AG04449 (cell line): Measurements from ENCODE around the gene CCL3.
"Not testable (repeated sequence)": the region's sequence is repeated elsewhere in the genome, so short reads cannot be mapped to it uniquely, and the experiment has no call there.

Experiments
- CTCF ChIA-PET: fragments of 350-600 bp; formaldehyde crosslinking; extraction: SDS; loops from one replicate; lab custom pipeline; 2021; ENCODE audit warnings: antibody characterized with exemption; lab: Yijun Ruan, JAX
- POLR2A ChIA-PET: fragments of 400-600, 350-600 bp; formaldehyde crosslinking; extraction: SDS; loops from one replicate; lab custom pipeline; 2020; ENCODE audit warnings: antibody characterized with exemption, inconsistent platforms; lab: Yijun Ruan, JAX
- DNase-seq: peaks from one replicate; pipeline ENCODE4 v3.0.0-alpha.2; 2010; ENCODE audit warnings: low read depth, low spot score
- H3K4me3 ChIP-seq: 2 replicates; pipeline ENCODE4 v1.5.1; 2011; ENCODE audit warnings: low read depth, mild to moderate bottlenecking, control low read depth, low read length
- CTCF ChIP-seq: IDR thresholded peaks from one replicate; pipeline ENCODE4 v1.5.1; 2011; ENCODE audit warnings: mild to moderate bottlenecking, moderate library complexity, low read length, control low read depth, inconsistent platforms; ENCODE audit not compliant: insufficient read depth; ENCODE audit errors: missing control alignments

Gene CCL3

GRCh38 chr17:36107660-36108059, 17.7 kb upstream of the CCL3 start:
- CTCF ChIA-PET = no interaction called here

GRCh38 chr17:36106493-36106835, 16.5 kb upstream of the CCL3 start:
- ChIA-PET CTCF (no interaction called here), POLR2A (no interaction called here)
- no peak overlapping the region for H3K4me3 ChIP-seq
- no peak for TF ChIP-seq CTCF
- no peak for DNase-seq

More at GRCh38 chr17:36107660-36108059, 17.7 kb upstream of the CCL3 start:
- no peak for TF ChIP-seq CTCF
- H3K4me3 ChIP-seq = no peak overlapping the region
- no peak for DNase-seq
- POLR2A ChIA-PET = no interaction called here

GRCh38 chr17:36105781-36106492, 16.0 kb upstream of the CCL3 start:
- no peak for TF ChIP-seq CTCF
- no peak overlapping the region for H3K4me3 ChIP-seq
- CTCF ChIA-PET = no interaction called here
- POLR2A ChIA-PET = no interaction called here
- DNase-seq = no peak

GRCh38 chr17:36104701-36105181, 14.8 kb upstream of the CCL3 start:
- TF ChIP-seq CTCF = no peak
- DNase-seq = no peak
- ChIA-PET POLR2A (no interaction called here), CTCF (no interaction called here)
- H3K4me3 ChIP-seq = no peak overlapping the region

- POLR2A ChIA-PET, H3K4me3 ChIP-seq, DNase-seq, CTCF ChIA-PET: not testable (repeated sequence)
These were observed 14.3 kb upstream of the CCL3 start for GRCh38 chr17:36104246-36104645.

- DNase-seq, CTCF ChIA-PET, H3K4me3 ChIP-seq, POLR2A ChIA-PET: not testable (repeated sequence)
These were observed 13.5 kb upstream of the CCL3 start, which contains the start of gene CCL4 for GRCh38 chr17:36103401-36103975. Gene CCL4 (plus strand): TSS chr17:36103827. CDS start chr17:36103906, 79 bp downstream.

- POLR2A ChIA-PET, DNase-seq, CTCF ChIA-PET, H3K4me3 ChIP-seq: not testable (repeated sequence)
These were observed 9.1 kb upstream of the CCL3 start for GRCh38 chr17:36099004-36099403.

- DNase-seq = no peak
- ChIA-PET POLR2A (no interaction called here), CTCF (no interaction called here)
- H3K4me3 ChIP-seq = no peak overlapping the region
- no peak for TF ChIP-seq CTCF
These were observed 6.0 kb upstream of the CCL3 start for GRCh38 chr17:36095992-36096391.
